Activated naive CD4-positive, alpha-beta T cell treated with anti-CD3 and anti-CD28 coated beads, Interleukin-2, amount 50 U/mL, for 24 hours (primary cell): ENCODE data around the gene PLCD1.
"Not testable (repeated sequence)": the region's sequence is repeated elsewhere in the genome, so short reads cannot be mapped to it uniquely, and the experiment has no call there.

Source experiments
- H3K27ac Mint-ChIP-seq: one replicate; pipeline ENCODE4 v1.8.0; 2021; ENCODE audit warnings: mild to moderate bottlenecking, mixed read lengths
- H3K27me3 Mint-ChIP-seq: one replicate; pipeline ENCODE4 v1.8.0; 2021; ENCODE audit warnings: mixed read lengths
- H3K36me3 Mint-ChIP-seq: one replicate; pipeline ENCODE4 v1.8.0; 2021; ENCODE audit warnings: mixed read lengths
- H3K4me1 Mint-ChIP-seq: one replicate; pipeline ENCODE4 v1.8.0; 2021; ENCODE audit warnings: mixed read lengths
- H3K4me3 Mint-ChIP-seq: one replicate; pipeline ENCODE4 v1.8.0; 2021; ENCODE audit warnings: mild to moderate bottlenecking, mixed read lengths
- H3K9me3 Mint-ChIP-seq: one replicate; pipeline ENCODE4 v1.8.0; 2021; ENCODE audit warnings: mixed read lengths

Gene PLCD1

GRCh38 chr3:38029400-38030125, at the start of gene PLCD1:
Gene PLCD1 (minus strand): TSS chr3:38029642. CDS start chr3:38029539, 103 bp downstream.
- peak within 1 kb of the TSS; percentile 82 for H3K4me3 Mint-ChIP-seq
- no peaks in the 10 kb centered on the region for H3K9me3 Mint-ChIP-seq
- H3K4me1 Mint-ChIP-seq = peaks cover 30% of the 10 kb centered on the region
- no peaks in the 10 kb centered on the region for H3K36me3 Mint-ChIP-seq
- no peak within 1 kb of the TSS for H3K27ac Mint-ChIP-seq
- peaks cover 11% of the 10 kb centered on the region for H3K27me3 Mint-ChIP-seq

GRCh38 chr3:38077073-38077472, 47.6 kb upstream of the PLCD1 start:
- not testable (repeated sequence) for H3K4me3 Mint-ChIP-seq

GRCh38 chr3:38070013-38070412, 40.6 kb upstream of the PLCD1 start:
- no peaks in the 10 kb centered on the region for H3K27me3 Mint-ChIP-seq
- H3K36me3 Mint-ChIP-seq = peaks cover 1% of the 10 kb centered on the region
- H3K27ac Mint-ChIP-seq = no peak overlapping the region
- H3K4me1 Mint-ChIP-seq = no peaks in the 10 kb centered on the region
- H3K9me3 Mint-ChIP-seq = no peaks in the 10 kb centered on the region
- no peak overlapping the region for H3K4me3 Mint-ChIP-seq

More at GRCh38 chr3:38077073-38077472, 47.6 kb upstream of the PLCD1 start:
- not testable (repeated sequence) for H3K9me3 Mint-ChIP-seq, H3K27me3 Mint-ChIP-seq, H3K27ac Mint-ChIP-seq, H3K36me3 Mint-ChIP-seq, H3K4me1 Mint-ChIP-seq

- peaks cover 1% of the 10 kb centered on the region for H3K36me3 Mint-ChIP-seq
- H3K27me3 Mint-ChIP-seq = no peaks in the 10 kb centered on the region
- no peaks in the 10 kb centered on the region for H3K9me3 Mint-ChIP-seq
- H3K4me1 Mint-ChIP-seq = no peaks in the 10 kb centered on the region
- H3K27ac Mint-ChIP-seq = no peak overlapping the region
- no peak overlapping the region for H3K4me3 Mint-ChIP-seq
Measured at GRCh38 chr3:38067508-38068233, 38.2 kb upstream of the PLCD1 start.

GRCh38 chr3:38064453-38064852, 35.0 kb upstream of the PLCD1 start:
- H3K9me3 Mint-ChIP-seq, H3K27me3 Mint-ChIP-seq, H3K4me1 Mint-ChIP-seq, H3K27ac Mint-ChIP-seq, H3K36me3 Mint-ChIP-seq, H3K4me3 Mint-ChIP-seq: not testable (repeated sequence)

- H3K36me3 Mint-ChIP-seq = peaks cover 1% of the 10 kb centered on the region
- no peaks in the 10 kb centered on the region for H3K9me3 Mint-ChIP-seq
- H3K4me3 Mint-ChIP-seq = no peak overlapping the region
- H3K4me1 Mint-ChIP-seq = peaks cover 3% of the 10 kb centered on the region
- H3K27ac Mint-ChIP-seq = no peak overlapping the region
- no peaks in the 10 kb centered on the region for H3K27me3 Mint-ChIP-seq
Measured at GRCh38 chr3:38062809-38063208, 33.4 kb upstream of the PLCD1 start.

GRCh38 chr3:38059591-38059990, 30.1 kb upstream of the PLCD1 start:
- Mint-ChIP-seq H3K9me3 (no peaks in the 10 kb centered on the region), H3K4me1 (peaks cover 3% of the 10 kb centered on the region), H3K27me3 (no peaks in the 10 kb centered on the region)

GRCh38 chr3:38059148-38059547, 29.7 kb upstream of the PLCD1 start:
- no peak overlapping the region for H3K4me3 Mint-ChIP-seq
- no peak overlapping the region for H3K27ac Mint-ChIP-seq
- no peaks in the 10 kb centered on the region for H3K27me3 Mint-ChIP-seq
- no peaks in the 10 kb centered on the region for H3K36me3 Mint-ChIP-seq
- peaks cover 3% of the 10 kb centered on the region for H3K4me1 Mint-ChIP-seq
- H3K9me3 Mint-ChIP-seq = no peaks in the 10 kb centered on the region

More at GRCh38 chr3:38059591-38059990, 30.1 kb upstream of the PLCD1 start:
- Mint-ChIP-seq H3K27ac (no peak overlapping the region), H3K4me3 (no peak overlapping the region), H3K36me3 (no peaks in the 10 kb centered on the region)

- no peaks in the 10 kb centered on the region for H3K27me3 Mint-ChIP-seq
- H3K4me3 Mint-ChIP-seq = no peak overlapping the region
- H3K4me1 Mint-ChIP-seq = no peaks in the 10 kb centered on the region
- no peaks in the 10 kb centered on the region for H3K36me3 Mint-ChIP-seq
- no peak overlapping the region for H3K27ac Mint-ChIP-seq
- H3K9me3 Mint-ChIP-seq = no peaks in the 10 kb centered on the region
Measured at GRCh38 chr3:38054499-38055001, 25.1 kb upstream of the PLCD1 start.

GRCh38 chr3:38053813-38054498, 24.5 kb upstream of the PLCD1 start:
- not testable (repeated sequence) for H3K4me1 Mint-ChIP-seq, H3K27me3 Mint-ChIP-seq, H3K27ac Mint-ChIP-seq, H3K9me3 Mint-ChIP-seq, H3K36me3 Mint-ChIP-seq, H3K4me3 Mint-ChIP-seq

- H3K36me3 Mint-ChIP-seq, H3K4me1 Mint-ChIP-seq, H3K9me3 Mint-ChIP-seq, H3K27ac Mint-ChIP-seq, H3K4me3 Mint-ChIP-seq, H3K27me3 Mint-ChIP-seq: not testable (repeated sequence)
Measured at GRCh38 chr3:38053286-38053685, 23.8 kb upstream of the PLCD1 start.

GRCh38 chr3:38051131-38051530, 21.7 kb upstream of the PLCD1 start:
- Mint-ChIP-seq H3K36me3 (no peaks in the 10 kb centered on the region), H3K4me3 (no peak overlapping the region), H3K27ac (no peak overlapping the region), H3K9me3 (no peaks in the 10 kb centered on the region), H3K4me1 (no peaks in the 10 kb centered on the region), H3K27me3 (no peaks in the 10 kb centered on the region)

- H3K36me3 Mint-ChIP-seq = peaks cover 3% of the 10 kb centered on the region
- H3K27me3 Mint-ChIP-seq = no peaks in the 10 kb centered on the region
- H3K27ac Mint-ChIP-seq = no peak overlapping the region
- no peaks in the 10 kb centered on the region for H3K4me1 Mint-ChIP-seq
- no peak overlapping the region for H3K4me3 Mint-ChIP-seq
- H3K9me3 Mint-ChIP-seq = no peaks in the 10 kb centered on the region
Measured at GRCh38 chr3:38049358-38050126, 20.1 kb upstream of the PLCD1 start.

GRCh38 chr3:38047896-38048295, 18.5 kb upstream of the PLCD1 start:
- no peak overlapping the region for H3K4me3 Mint-ChIP-seq
- H3K36me3 Mint-ChIP-seq = peaks cover 3% of the 10 kb centered on the region
- H3K9me3 Mint-ChIP-seq = no peaks in the 10 kb centered on the region
- no peaks in the 10 kb centered on the region for H3K27me3 Mint-ChIP-seq
- H3K27ac Mint-ChIP-seq = no peak overlapping the region
- no peaks in the 10 kb centered on the region for H3K4me1 Mint-ChIP-seq

- Mint-ChIP-seq H3K27ac (no peak overlapping the region), H3K4me3 (no peak overlapping the region), H3K4me1 (no peaks in the 10 kb centered on the region), H3K27me3 (no peaks in the 10 kb centered on the region), H3K36me3 (peaks cover 3% of the 10 kb centered on the region), H3K9me3 (no peaks in the 10 kb centered on the region)
Measured at GRCh38 chr3:38046821-38047220, 17.4 kb upstream of the PLCD1 start.
